Activated naive CD4-positive, alpha-beta T cell treated with anti-CD3 and anti-CD28 coated beads, Interleukin-2, amount 50 U/mL, for 72 hours (primary cell): ENCODE results near the gene INS. TPM values are rescaled to one million over a fixed set of nuclear protein-coding genes. Genes with fewer than 3 reads are reported as not detected.

Source experiments
- ATAC-seq, 2 donors: fragments of 150-1000 bp; cut with Tn5 transposase; 2 replicates each; pipeline ENCODE4 v1.10.0; 2021; ENCODE audit warnings: mild to moderate bottlenecking in 2 of 2, moderate library complexity in 2 of 2
- DNase-seq, 2 donors: peaks; one replicate each; pipeline ENCODE4 v3.0.0; 2021 to 2022; ENCODE audit warnings: low spot score in 2 of 2
- H3K27ac Mint-ChIP-seq, 2 donors: one replicate each; pipeline ENCODE4 v1.8.0; 2022; ENCODE audit warnings: mild to moderate bottlenecking in 2 of 2, mixed read lengths in 2 of 2
- H3K36me3 Mint-ChIP-seq, 2 donors: one replicate each; pipeline ENCODE4 v1.8.0; 2022; ENCODE audit warnings: mixed read lengths in 2 of 2
- H3K9me3 Mint-ChIP-seq, 2 donors: one replicate each; pipeline ENCODE4 v1.8.0; 2022; ENCODE audit warnings: mixed read lengths in 2 of 2
- total RNA-seq, 2 donors: library from RNA; stranded (reverse); gene quantifications; one replicate each; pipeline ENCODE4 v1.2.3, GENCODE V29; 2022

INS gene
- total RNA-seq, 2 donors from 2014 or later = not detected

- no peaks in the 10 kb centered on the region for H3K9me3 Mint-ChIP-seq
- DNase-seq = no peak
- no peak for ATAC-seq
- H3K27ac Mint-ChIP-seq = no peak overlapping the region
- H3K36me3 Mint-ChIP-seq = no peaks in the 10 kb centered on the region
Measured at GRCh38 chr11:2159536-2160413, 1.2 kb downstream of the INS start.

- ATAC-seq (no peak), DNase-seq (no peak)
- no peaks in the 10 kb centered on the region for H3K36me3 Mint-ChIP-seq
- no peak overlapping the region for H3K27ac Mint-ChIP-seq
- no peaks in the 10 kb centered on the region for H3K9me3 Mint-ChIP-seq
Measured at GRCh38 chr11:2158966-2159365, 2.0 kb downstream of the INS start.

- H3K27ac Mint-ChIP-seq = no peak overlapping the region
- ATAC-seq = no peak
- H3K9me3 Mint-ChIP-seq = no peaks in the 10 kb centered on the region
- no peak for DNase-seq
- no peaks in the 10 kb centered on the region for H3K36me3 Mint-ChIP-seq
Measured at GRCh38 chr11:2158296-2158737, 2.7 kb downstream of the INS start.

- no peak overlapping the region for H3K27ac Mint-ChIP-seq
- no peaks in the 10 kb centered on the region for H3K36me3 Mint-ChIP-seq
- ATAC-seq (no peak), DNase-seq (no peak)
- H3K9me3 Mint-ChIP-seq = no peaks in the 10 kb centered on the region
Measured at GRCh38 chr11:2157294-2158040, 3.5 kb downstream of the INS start.

GRCh38 chr11:2156416-2157182 is 4.4 kb downstream of the INS start:
- peak; percentile 60 for ATAC-seq
- peak in 1 of 2 donors; percentile 79 for DNase-seq
- H3K9me3 Mint-ChIP-seq = no peaks in the 10 kb centered on the region

GRCh38 chr11:2155511-2155910 is 5.5 kb downstream of the INS start:
- H3K36me3 Mint-ChIP-seq = no peaks in the 10 kb centered on the region
- no peaks in the 10 kb centered on the region for H3K9me3 Mint-ChIP-seq
- no peak for DNase-seq
- no peak overlapping the region for H3K27ac Mint-ChIP-seq
- no peak for ATAC-seq

More at GRCh38 chr11:2156416-2157182, 4.4 kb downstream of the INS start:
- no peaks in the 10 kb centered on the region for H3K36me3 Mint-ChIP-seq
- H3K27ac Mint-ChIP-seq = no peak overlapping the region

GRCh38 chr11:2154889-2155288 is 6.1 kb downstream of the INS start:
- ATAC-seq (no peak), DNase-seq (no peak)
- no peaks in the 10 kb centered on the region for H3K9me3 Mint-ChIP-seq
- no peak overlapping the region for H3K27ac Mint-ChIP-seq
- no peaks in the 10 kb centered on the region for H3K36me3 Mint-ChIP-seq

GRCh38 chr11:2154195-2154585 is 6.8 kb downstream of the INS start:
- ATAC-seq = no peak

GRCh38 chr11:2153581-2154194 is 7.3 kb downstream of the INS start:
- H3K27ac Mint-ChIP-seq = no peak overlapping the region
- no peaks in the 10 kb centered on the region for H3K9me3 Mint-ChIP-seq
- ATAC-seq = no peak

More at GRCh38 chr11:2154195-2154585, 6.8 kb downstream of the INS start:
- no peak for DNase-seq
- Mint-ChIP-seq H3K27ac (no peak overlapping the region), H3K9me3 (no peaks in the 10 kb centered on the region), H3K36me3 (no peaks in the 10 kb centered on the region)

GRCh38 chr11:2151500-2152257 is 9.3 kb downstream of the INS start:
- H3K36me3 Mint-ChIP-seq = no peaks in the 10 kb centered on the region
- H3K9me3 Mint-ChIP-seq = no peaks in the 10 kb centered on the region
- DNase-seq = peak in 1 of 2 donors; percentile 78
- H3K27ac Mint-ChIP-seq = no peak overlapping the region
- ATAC-seq = peak; percentile 64 to 70

More at GRCh38 chr11:2153581-2154194, 7.3 kb downstream of the INS start:
- no peak for DNase-seq
- H3K36me3 Mint-ChIP-seq = no peaks in the 10 kb centered on the region

GRCh38 chr11:2149864-2150847 is 10.9 kb downstream of the INS start:
- ATAC-seq (no peak), DNase-seq (no peak)
- H3K36me3 Mint-ChIP-seq = no peaks in the 10 kb centered on the region
- no peak overlapping the region for H3K27ac Mint-ChIP-seq
- no peaks in the 10 kb centered on the region for H3K9me3 Mint-ChIP-seq

GRCh38 chr11:2149460-2149859 is 11.5 kb downstream of the INS start:
- no peak for DNase-seq
- Mint-ChIP-seq H3K27ac (no peak overlapping the region), H3K36me3 (no peaks in the 10 kb centered on the region), H3K9me3 (no peaks in the 10 kb centered on the region)
- ATAC-seq = no peak

- H3K27ac Mint-ChIP-seq = no peak overlapping the region
- no peaks in the 10 kb centered on the region for H3K36me3 Mint-ChIP-seq
- ATAC-seq (no peak), DNase-seq (no peak)
- H3K9me3 Mint-ChIP-seq = no peaks in the 10 kb centered on the region
Measured at GRCh38 chr11:2148595-2148994, 12.4 kb downstream of the INS start.

- Mint-ChIP-seq H3K27ac (no peak overlapping the region), H3K9me3 (no peaks in the 10 kb centered on the region), H3K36me3 (no peaks in the 10 kb centered on the region)
- DNase-seq (no peak), ATAC-seq (no peak)
Measured at GRCh38 chr11:2147391-2147790, 13.6 kb downstream of the INS start.

GRCh38 chr11:2146051-2146450 is 15.0 kb downstream of the INS start:
- Mint-ChIP-seq H3K36me3 (no peaks in the 10 kb centered on the region), H3K27ac (no peak overlapping the region), H3K9me3 (no peaks in the 10 kb centered on the region)

More at GRCh38 chr11:2146051-2146450, 15.0 kb downstream of the INS start:
- ATAC-seq (no peak), DNase-seq (no peak)
